Measurements from ENCODE around the gene AHNAK2.

Gene AHNAK2

GRCh38 chr14:105012171-105012985, 34.2 kb upstream of the AHNAK2 start:
- DNase-seq (ENCODE audit: low read depth), result no peak

- no peak for DNase-seq (ENCODE audit: low read depth)
These were observed 33.3 kb upstream of the AHNAK2 start for GRCh38 chr14:105011312-105011990.

GRCh38 chr14:105010891-105011291, 32.7 kb upstream of the AHNAK2 start:
- DNase-seq (ENCODE audit: low read depth), result no peak

GRCh38 chr14:105010106-105010505, 31.9 kb upstream of the AHNAK2 start:
- no peak for DNase-seq (ENCODE audit: low read depth)

GRCh38 chr14:105007593-105008264, 29.6 kb upstream of the AHNAK2 start:
- no peak for DNase-seq (ENCODE audit: low read depth)

- DNase-seq (ENCODE audit: low read depth), result no peak
These were observed 28.8 kb upstream of the AHNAK2 start for GRCh38 chr14:105006831-105007592.

- DNase-seq (ENCODE audit: low read depth), result no peak
These were observed 28.0 kb upstream of the AHNAK2 start for GRCh38 chr14:105005929-105006830.

- DNase-seq (ENCODE audit: low read depth), result no peak
These were observed 27.3 kb upstream of the AHNAK2 start for GRCh38 chr14:105005329-105005928.

- DNase-seq (ENCODE audit: low read depth), result no peak
These were observed 21.2 kb upstream of the AHNAK2 start for GRCh38 chr14:104999361-104999760.

- DNase-seq (ENCODE audit: low read depth), result no peak
These were observed 20.6 kb upstream of the AHNAK2 start for GRCh38 chr14:104998801-104999200.

GRCh38 chr14:104996483-104996882, 18.3 kb upstream of the AHNAK2 start:
- no peak for DNase-seq (ENCODE audit: low read depth)

GRCh38 chr14:104996032-104996431, 17.9 kb upstream of the AHNAK2 start:
- DNase-seq (ENCODE audit: low read depth), result no peak

GRCh38 chr14:104994978-104995377, 16.8 kb upstream of the AHNAK2 start:
- no peak for DNase-seq (ENCODE audit: low read depth)

- no peak for DNase-seq (ENCODE audit: low read depth)
These were observed 15.8 kb upstream of the AHNAK2 start for GRCh38 chr14:104993808-104994591.

- no peak for DNase-seq (ENCODE audit: low read depth)
These were observed 15.1 kb upstream of the AHNAK2 start for GRCh38 chr14:104993306-104993705.

- DNase-seq (ENCODE audit: low read depth), result no peak
These were observed 14.3 kb upstream of the AHNAK2 start for GRCh38 chr14:104992501-104992900.

GRCh38 chr14:104991896-104992230, 13.7 kb upstream of the AHNAK2 start:
- DNase-seq (ENCODE audit: low read depth), result no peak

GRCh38 chr14:104989951-104990303, 11.8 kb upstream of the AHNAK2 start:
- no peak for DNase-seq (ENCODE audit: low read depth)

GRCh38 chr14:104989236-104989950, 11.2 kb upstream of the AHNAK2 start:
- DNase-seq (ENCODE audit: low read depth), result no peak
